IPS-20b (cell line): Measurements from ENCODE around the gene GCAT.

ENCODE experiments used
- H3K27ac ChIP-seq: one replicate; pipeline ENCODE4 v1.5.1; 2013; ENCODE audit warnings: low read length
- H3K27me3 ChIP-seq: 2 replicates; pipeline ENCODE4 v1.6.1; 2013; ENCODE audit warnings: mild to moderate bottlenecking, low read length, inconsistent platforms; ENCODE audit not compliant: insufficient read depth
- H3K36me3 ChIP-seq: 2 replicates; pipeline ENCODE4 v1.6.1; 2013; ENCODE audit warnings: low read depth, mild to moderate bottlenecking, inconsistent platforms, low read length, moderate library complexity; ENCODE audit not compliant: insufficient read depth
- H3K4me1 ChIP-seq: 2 replicates; pipeline ENCODE4 v1.6.1; 2013; ENCODE audit warnings: mild to moderate bottlenecking, control low read depth, inconsistent platforms, low read length, moderate library complexity; ENCODE audit not compliant: insufficient read depth
- H3K4me3 ChIP-seq: 2 replicates; pipeline ENCODE4 v1.5.1; 2013; ENCODE audit warnings: mild to moderate bottlenecking, low read length, inconsistent platforms
- H3K9ac ChIP-seq: 2 replicates; pipeline ENCODE4 v1.6.1; 2013; ENCODE audit warnings: low read depth, mild to moderate bottlenecking, inconsistent platforms, low read length, moderate library complexity
- H3K9me3 ChIP-seq: 2 replicates; pipeline ENCODE4 v1.6.1; 2013; ENCODE audit warnings: mild to moderate bottlenecking, low read depth, low read length, inconsistent platforms; ENCODE audit not compliant: insufficient read depth

GCAT gene

DNA sequence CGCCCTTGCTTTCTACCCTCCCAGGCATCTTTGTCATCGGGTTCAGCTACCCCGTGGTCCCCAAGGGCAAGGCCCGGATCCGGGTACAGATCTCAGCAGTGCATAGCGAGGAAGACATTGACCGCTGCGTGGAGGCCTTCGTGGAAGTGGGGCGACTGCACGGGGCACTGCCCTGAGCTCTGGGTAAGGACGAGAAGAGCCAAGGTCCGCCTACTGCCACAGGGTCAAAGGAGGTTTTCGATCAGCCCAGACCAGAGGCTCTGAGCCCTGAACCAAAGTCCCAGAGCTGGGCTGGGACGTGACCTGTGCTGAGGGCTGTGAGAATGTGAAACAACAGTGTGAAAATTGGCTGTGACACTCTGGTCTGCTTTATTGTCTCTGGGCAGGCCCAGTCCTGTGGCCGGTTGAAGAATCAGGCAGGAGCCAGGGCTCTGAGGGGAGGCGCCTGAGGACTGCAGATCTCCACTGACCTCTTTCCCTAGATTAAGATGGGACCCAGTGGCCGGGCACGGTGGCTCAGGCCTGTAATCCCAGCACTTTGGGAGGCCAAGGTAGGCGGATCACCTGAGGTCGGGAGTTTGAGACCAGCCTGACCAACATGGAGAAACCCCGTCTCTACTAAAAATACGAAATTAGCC lies 8.9 kb downstream of the GCAT start:
- 0 out of 2 replicates have a peak, but pooled peaks cover 3% of the 10 kb centered on the region for H3K4me1 ChIP-seq
- no peak overlapping the region for H3K4me3 ChIP-seq
- H3K36me3 ChIP-seq, result peaks cover 24% of the 10 kb centered on the region
- no peaks in the 10 kb centered on the region for H3K9me3 ChIP-seq
- peaks cover 30% of the 10 kb centered on the region for H3K27me3 ChIP-seq
- H3K9ac ChIP-seq, result no peak overlapping the region
- H3K27ac ChIP-seq, result no peak overlapping the region

DNA sequence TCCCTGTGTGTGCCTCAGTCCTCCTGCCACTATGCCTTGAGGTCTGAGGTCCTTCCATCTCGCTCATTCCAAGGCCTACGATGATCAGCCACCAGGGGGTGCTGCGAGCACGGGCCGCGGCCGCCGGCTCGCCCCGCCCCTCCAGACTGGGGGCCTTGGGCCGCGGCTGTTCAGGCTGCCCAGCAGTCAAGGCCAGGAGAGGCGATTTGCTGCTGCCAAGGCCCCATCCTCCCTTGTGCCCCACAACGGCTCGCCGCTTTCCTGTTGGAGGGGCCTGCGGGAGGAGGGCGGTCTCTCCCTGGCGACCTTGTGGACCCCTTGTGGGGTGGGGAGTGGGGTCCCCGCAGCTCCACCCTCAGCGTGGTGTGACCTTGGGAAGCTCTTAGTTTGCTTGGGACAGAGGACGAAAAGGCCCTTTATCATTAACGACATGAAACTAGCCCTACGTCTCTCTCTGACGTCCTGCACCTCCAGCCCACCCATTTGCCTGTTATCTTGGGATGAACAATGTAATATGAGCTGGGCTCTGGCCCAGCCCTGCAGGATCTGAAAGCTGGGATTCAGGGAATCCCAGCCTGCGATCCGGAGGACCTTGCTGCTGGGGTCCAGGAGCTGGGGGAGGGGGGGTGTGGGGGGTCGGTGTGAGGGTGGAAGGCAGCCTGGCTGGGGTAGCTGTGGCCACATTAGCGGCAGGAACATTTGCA lies 10.1 kb downstream of the GCAT start:
- Histone ChIP-seq H3K27me3 (peaks cover 38% of the 10 kb centered on the region), H3K4me1 (peaks cover 7% of the 10 kb centered on the region; the same call in 1 of the 2 replicates), H3K4me3 (peak overlapping the region; percentile 68), H3K27ac (no peak overlapping the region), H3K9ac (peak overlapping the region; percentile 71; the same call in 1 of the 2 replicates), H3K9me3 (no peaks in the 10 kb centered on the region), H3K36me3 (peaks cover 24% of the 10 kb centered on the region)

DNA sequence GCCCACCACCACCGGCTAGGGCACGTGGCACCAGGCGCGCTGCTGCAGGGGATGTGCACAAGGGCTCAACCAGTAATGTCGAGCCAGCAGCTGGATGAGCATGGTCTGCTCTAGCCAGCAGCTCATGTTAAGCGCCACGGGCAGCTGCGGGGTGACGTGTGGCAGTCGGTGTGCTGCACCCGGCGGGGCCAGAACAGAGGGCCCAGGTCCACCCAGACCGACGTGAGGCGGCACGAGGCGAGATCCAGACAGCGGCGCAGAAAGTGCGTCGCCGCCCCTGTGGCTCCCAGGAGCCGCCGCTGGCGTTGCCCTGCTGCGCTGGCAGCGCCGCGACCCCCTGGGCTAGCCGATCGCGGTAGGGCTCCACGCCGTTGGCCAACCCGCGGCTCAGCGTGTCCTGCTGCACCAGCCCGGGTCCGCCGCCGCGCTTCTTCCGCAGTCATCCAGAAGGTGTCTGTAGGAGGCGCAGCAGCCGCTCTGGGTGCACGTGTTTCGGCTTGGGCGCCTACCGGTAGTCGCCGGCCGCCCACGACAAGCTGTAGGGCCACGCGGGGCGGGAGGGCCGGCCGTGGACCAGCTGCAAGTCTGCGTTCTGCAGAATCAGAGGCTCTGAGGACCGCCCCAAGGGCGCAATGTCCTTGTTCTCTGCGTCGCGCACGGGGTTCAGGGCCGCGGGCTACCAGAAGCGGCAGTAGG lies 10.8 kb downstream of the GCAT start:
- Histone ChIP-seq H3K27me3 (peaks cover 45% of the 10 kb centered on the region), H3K4me1 (peaks cover 14% of the 10 kb centered on the region; the same call in 1 of the 2 replicates), H3K9me3 (no peaks in the 10 kb centered on the region), H3K4me3 (peak overlapping the region; percentile 68; the same call in 1 of the 2 replicates), H3K9ac (peak overlapping the region; percentile 71; the same call in 1 of the 2 replicates), H3K27ac (no peak overlapping the region), H3K36me3 (peaks cover 19% of the 10 kb centered on the region)

DNA sequence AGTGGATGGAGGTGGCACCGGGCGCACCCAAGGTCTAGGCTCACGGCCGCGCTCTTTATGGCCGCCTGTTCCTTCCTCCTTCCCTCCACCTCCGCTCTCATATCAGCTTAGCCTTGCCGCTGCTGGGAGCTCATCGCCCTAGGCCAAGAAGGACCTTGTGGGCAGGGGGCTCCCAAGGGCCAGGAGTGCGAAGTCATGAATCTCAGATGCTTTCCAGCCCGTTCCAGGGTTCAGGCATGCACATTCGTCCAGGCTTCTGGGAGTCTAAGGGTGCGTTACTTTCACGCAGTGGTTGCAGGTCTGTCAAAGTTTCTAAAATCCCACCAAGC lies 11.3 kb downstream of the GCAT start:
- peak overlapping the region; percentile 71; the same call in 1 of the 2 replicates for H3K9ac ChIP-seq
- peaks cover 50% of the 10 kb centered on the region for H3K27me3 ChIP-seq
- no peaks in the 10 kb centered on the region for H3K9me3 ChIP-seq
- H3K4me1 ChIP-seq, result peaks cover 14% of the 10 kb centered on the region; the same call in 1 of the 2 replicates
- H3K4me3 ChIP-seq, result peak overlapping the region; percentile 68; the same call in 1 of the 2 replicates
- no peak overlapping the region for H3K27ac ChIP-seq
- H3K36me3 ChIP-seq, result peaks cover 15% of the 10 kb centered on the region

DNA sequence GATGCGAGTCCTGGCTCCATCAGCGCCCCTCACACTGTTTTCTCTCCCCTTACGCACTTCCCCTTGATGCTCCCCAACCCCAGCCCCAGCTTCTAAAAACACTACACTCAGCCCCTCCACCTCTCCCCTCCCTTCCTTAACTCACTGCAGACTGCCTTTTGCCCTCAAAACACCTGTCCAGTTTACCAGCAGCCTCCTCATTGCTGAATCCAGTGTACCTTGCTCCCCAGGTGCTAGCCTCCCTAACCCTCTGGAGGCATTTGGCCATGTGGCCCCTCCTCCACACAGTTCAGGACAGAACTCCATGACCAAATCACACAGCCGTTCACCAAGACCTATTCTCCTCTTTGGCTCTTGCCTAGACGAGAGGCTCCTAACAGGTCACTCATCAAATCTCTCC lies 12.6 kb downstream of the GCAT start:
- Histone ChIP-seq H3K36me3 (peaks cover 8% of the 10 kb centered on the region; the same call in 1 of the 2 replicates), H3K9me3 (no peaks in the 10 kb centered on the region), H3K9ac (no peak overlapping the region), H3K4me3 (no peak overlapping the region), H3K27me3 (peaks cover 63% of the 10 kb centered on the region), H3K4me1 (peaks cover 14% of the 10 kb centered on the region; the same call in 1 of the 2 replicates), H3K27ac (no peak overlapping the region)

DNA sequence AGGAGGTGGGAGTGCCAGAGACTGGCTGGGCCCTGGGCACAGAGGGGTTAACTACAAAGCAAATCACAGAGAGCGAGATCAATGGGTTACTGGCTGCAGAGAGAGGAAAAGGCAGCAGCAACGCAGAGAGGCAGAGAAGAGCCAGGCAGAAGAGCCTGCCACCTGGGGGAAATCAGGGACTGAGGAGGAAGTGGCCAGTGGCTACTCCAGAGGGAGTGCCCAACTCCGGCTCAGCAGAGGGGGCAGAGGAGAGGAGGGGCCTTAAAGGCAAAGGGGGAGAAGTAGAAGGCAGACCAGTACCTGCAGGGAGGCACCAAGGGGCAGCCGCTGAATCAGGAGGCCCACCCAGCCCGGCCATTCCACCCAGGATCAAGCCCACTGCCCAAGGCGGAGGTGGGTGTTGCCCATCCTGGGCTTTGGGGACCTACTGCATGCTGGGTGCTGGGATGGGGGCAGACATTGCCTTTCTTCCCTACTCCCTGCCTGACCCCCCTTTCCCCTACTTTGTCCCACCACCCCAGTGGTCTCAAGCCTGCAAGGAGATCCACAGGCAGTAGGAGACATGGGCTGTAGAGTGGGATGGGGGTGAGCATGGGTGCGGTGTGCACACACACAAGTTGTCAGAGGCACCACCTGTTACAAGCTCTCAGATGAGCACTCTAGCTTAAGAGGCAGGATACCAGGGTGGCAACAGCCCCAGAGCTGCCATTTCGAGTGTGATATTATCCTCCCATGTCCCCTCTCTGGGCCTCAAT lies 14.5 kb downstream of the GCAT start:
- Histone ChIP-seq H3K4me3 (no peak overlapping the region; the same call in 1 of the 2 replicates), H3K9me3 (no peaks in the 10 kb centered on the region), H3K27ac (no peak overlapping the region), H3K9ac (no peak overlapping the region), H3K27me3 (peaks cover 72% of the 10 kb centered on the region), H3K4me1 (peaks cover 14% of the 10 kb centered on the region; the same call in 1 of the 2 replicates), H3K36me3 (no peaks in the 10 kb centered on the region)

DNA sequence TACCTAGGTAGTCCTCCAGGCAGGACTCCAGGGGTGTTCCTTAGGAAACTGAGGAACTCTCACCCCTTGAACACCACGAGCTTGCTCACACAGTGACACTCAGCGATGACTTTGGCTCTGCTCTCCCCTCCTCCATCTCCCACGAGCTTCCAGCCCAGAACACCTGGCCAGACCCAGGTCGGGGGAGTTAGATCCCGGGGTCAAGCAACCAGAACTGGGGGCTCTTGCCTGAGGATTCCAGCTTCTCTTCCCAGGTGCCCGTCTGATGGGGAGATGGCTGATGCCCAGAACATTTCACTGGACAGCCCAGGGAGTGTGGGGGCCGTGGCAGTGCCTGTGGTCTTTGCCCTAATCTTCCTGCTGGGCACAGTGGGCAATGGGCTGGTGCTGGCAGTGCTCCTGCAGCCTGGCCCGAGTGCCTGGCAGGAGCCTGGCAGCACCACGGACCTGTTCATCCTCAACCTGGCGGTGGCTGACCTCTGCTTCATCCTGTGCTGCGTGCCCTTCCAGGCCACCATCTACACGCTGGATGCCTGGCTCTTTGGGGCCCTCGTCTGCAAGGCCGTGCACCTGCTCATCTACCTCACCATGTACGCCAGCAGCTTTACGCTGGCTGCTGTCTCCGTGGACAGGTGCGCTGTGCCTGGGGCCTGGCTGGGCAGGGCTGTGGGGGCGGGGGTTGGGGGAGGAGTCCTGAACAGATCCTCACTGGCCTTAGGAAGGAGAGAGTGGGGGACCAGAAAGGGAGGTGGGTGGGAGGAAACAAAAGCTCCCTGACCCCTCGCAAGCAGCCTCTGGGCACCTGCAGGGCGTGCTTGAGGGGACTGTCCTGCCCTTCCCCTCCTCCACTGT lies 15.6 kb downstream of the GCAT start, which contains the start of gene GALR3:
Gene GALR3 (plus strand): TSS at position 249 of the 852 bp plus-strand sequence. CDS start 25 bp downstream, at position 274.
- Histone ChIP-seq H3K27me3 (peaks cover 71% of the 10 kb centered on the region), H3K36me3 (no peaks in the 10 kb centered on the region), H3K9me3 (no peaks in the 10 kb centered on the region), H3K4me1 (peaks cover 14% of the 10 kb centered on the region; the same call in 1 of the 2 replicates), H3K9ac (no peak within 1 kb of the TSS), H3K27ac (no peak within 1 kb of the TSS), H3K4me3 (no peak within 1 kb of the TSS; the same call in 1 of the 2 replicates)

DNA sequence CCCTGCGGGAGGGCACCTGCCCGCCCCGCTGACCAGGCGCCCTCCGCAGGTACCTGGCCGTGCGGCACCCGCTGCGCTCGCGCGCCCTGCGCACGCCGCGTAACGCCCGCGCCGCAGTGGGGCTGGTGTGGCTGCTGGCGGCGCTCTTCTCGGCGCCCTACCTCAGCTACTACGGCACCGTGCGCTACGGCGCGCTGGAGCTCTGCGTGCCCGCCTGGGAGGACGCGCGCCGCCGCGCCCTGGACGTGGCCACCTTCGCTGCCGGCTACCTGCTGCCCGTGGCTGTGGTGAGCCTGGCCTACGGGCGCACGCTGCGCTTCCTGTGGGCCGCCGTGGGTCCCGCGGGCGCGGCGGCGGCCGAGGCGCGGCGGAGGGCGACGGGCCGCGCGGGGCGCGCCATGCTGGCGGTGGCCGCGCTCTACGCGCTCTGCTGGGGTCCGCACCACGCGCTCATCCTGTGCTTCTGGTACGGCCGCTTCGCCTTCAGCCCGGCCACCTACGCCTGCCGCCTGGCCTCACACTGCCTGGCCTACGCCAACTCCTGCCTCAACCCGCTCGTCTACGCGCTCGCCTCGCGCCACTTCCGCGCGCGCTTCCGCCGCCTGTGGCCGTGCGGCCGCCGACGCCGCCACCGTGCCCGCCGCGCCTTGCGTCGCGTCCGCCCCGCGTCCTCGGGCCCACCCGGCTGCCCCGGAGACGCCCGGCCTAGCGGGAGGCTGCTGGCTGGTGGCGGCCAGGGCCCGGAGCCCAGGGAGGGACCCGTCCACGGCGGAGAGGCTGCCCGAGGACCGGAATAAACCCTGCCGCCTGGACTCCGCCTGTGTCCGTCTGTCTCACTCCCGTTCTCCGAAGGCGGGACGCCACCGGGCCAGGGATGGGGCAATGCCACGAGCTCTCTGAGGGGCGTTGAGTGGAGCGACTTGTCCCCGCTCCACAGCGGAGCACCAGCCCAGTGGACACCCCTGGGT lies 17.2 kb downstream of the GCAT start:
- no peaks in the 10 kb centered on the region for H3K9me3 ChIP-seq
- H3K9ac ChIP-seq, result no peak overlapping the region
- H3K27ac ChIP-seq, result no peak overlapping the region
- peak overlapping the region; percentile 37; the same call in 1 of the 2 replicates for H3K4me3 ChIP-seq
- peaks cover 11% of the 10 kb centered on the region; the same call in 1 of the 2 replicates for H3K4me1 ChIP-seq
- H3K36me3 ChIP-seq, result no peaks in the 10 kb centered on the region
- peaks cover 55% of the 10 kb centered on the region for H3K27me3 ChIP-seq

DNA sequence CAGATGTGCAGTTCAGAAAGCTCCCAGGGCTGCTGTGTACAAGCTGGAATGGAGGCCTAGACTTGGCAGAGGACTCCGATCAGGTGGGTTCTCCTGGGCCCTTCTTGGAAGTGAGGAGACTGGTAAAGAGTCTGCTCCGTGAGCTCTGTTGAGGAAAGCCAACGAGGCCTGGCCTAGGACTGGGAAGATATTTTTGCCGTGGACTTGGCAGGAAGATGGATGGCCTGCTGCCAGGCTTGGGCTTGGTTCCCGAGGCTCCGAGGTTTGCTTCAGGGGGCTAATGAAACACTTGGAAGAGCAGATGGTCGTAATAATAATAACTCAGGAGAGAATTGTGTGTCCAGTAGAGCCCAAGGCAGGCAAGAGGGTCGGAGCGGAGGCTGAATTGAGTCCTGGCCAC lies 19.3 kb downstream of the GCAT start:
- peaks cover 11% of the 10 kb centered on the region; the same call in 1 of the 2 replicates for H3K4me1 ChIP-seq
- no peak overlapping the region for H3K27ac ChIP-seq
- H3K27me3 ChIP-seq, result peaks cover 42% of the 10 kb centered on the region
- peaks cover 14% of the 10 kb centered on the region for H3K36me3 ChIP-seq
- no peaks in the 10 kb centered on the region for H3K9me3 ChIP-seq
- no peak overlapping the region for H3K4me3 ChIP-seq
- no peak overlapping the region for H3K9ac ChIP-seq
